ENCODE measurements around the gene B3GAT3. TPM values are rescaled to one million over a fixed set of nuclear protein-coding genes. Genes with fewer than 3 reads are reported as not detected.
"Not testable (repeated sequence)": the region's sequence is repeated elsewhere in the genome, so short reads cannot be mapped to it uniquely, and the experiment has no call there.

The B3GAT3 gene
- total RNA-seq, 1 experiment from 2014 or later, result 52.3 TPM

GRCh38 chr11:62570903-62571302 lies 50.9 kb downstream of the B3GAT3 start:
- DNase-seq (ENCODE audit: low read depth); in situ Hi-C loops (cut with HindIII; ENCODE audit: low pct_unique_long_range_greater_than_20kb, low sequenced_read_pairs): not testable (repeated sequence)

- DNase-seq (ENCODE audit: low read depth), result no peak
- in situ Hi-C loops (cut with HindIII; ENCODE audit: low pct_unique_long_range_greater_than_20kb, low sequenced_read_pairs), result no loop called here
Observed at GRCh38 chr11:62569611-62570010, 52.2 kb downstream of the B3GAT3 start.

- no peak for DNase-seq (ENCODE audit: low read depth)
- in situ Hi-C loops (cut with HindIII; ENCODE audit: low pct_unique_long_range_greater_than_20kb, low sequenced_read_pairs), result no loop called here
Observed at GRCh38 chr11:62567018-62567633, 54.7 kb downstream of the B3GAT3 start.

GRCh38 chr11:62566247-62566646 lies 55.5 kb downstream of the B3GAT3 start:
- DNase-seq (ENCODE audit: low read depth), result no peak
- in situ Hi-C loops (cut with HindIII; ENCODE audit: low pct_unique_long_range_greater_than_20kb, low sequenced_read_pairs), result no loop called here

Other genes starting within 250 kb of the B3GAT3 start
- gene SCGB1A1, start 203.0 kb downstream of the B3GAT3 start, total RNA-seq (2014; rRNA removed; shearing (Covaris generic); ENCODE audit: low replicate concordance), result not detected in 2 replicates
- 141 and 188 TPM in 2 replicates for gene AHNAK, start 75.2 kb downstream of the B3GAT3 start, total RNA-seq (2014; rRNA removed; shearing (Covaris generic); ENCODE audit: low replicate concordance)
- 2,603 and 2,794 TPM in 2 replicates for gene EEF1G, start 48.1 kb downstream of the B3GAT3 start, total RNA-seq (2014; rRNA removed; shearing (Covaris generic); ENCODE audit: low replicate concordance)
- 11.7 and 14.2 TPM in 2 replicates for gene TUT1, start 30.5 kb downstream of the B3GAT3 start, total RNA-seq (2014; rRNA removed; shearing (Covaris generic); ENCODE audit: low replicate concordance)
- 87.5 and 107 TPM in 2 replicates for gene MTA2, start 20.1 kb downstream of the B3GAT3 start, total RNA-seq (2014; rRNA removed; shearing (Covaris generic); ENCODE audit: low replicate concordance)
- gene EML3, start 9.2 kb downstream of the B3GAT3 start, total RNA-seq (2014; rRNA removed; shearing (Covaris generic); ENCODE audit: low replicate concordance), result 16.1 and 19.3 TPM in 2 replicates
- gene ROM1, start 8.7 kb downstream of the B3GAT3 start, total RNA-seq (2014; rRNA removed; shearing (Covaris generic); ENCODE audit: low replicate concordance), result 4.5 and 7.4 TPM in 2 replicates
- 434 and 492 TPM in 2 replicates for gene GANAB, start 24.6 kb upstream of the B3GAT3 start, total RNA-seq (2014; rRNA removed; shearing (Covaris generic); ENCODE audit: low replicate concordance)
- gene INTS5, start 31.3 kb upstream of the B3GAT3 start, total RNA-seq (2014; rRNA removed; shearing (Covaris generic); ENCODE audit: low replicate concordance), result 7.6 and 14.5 TPM in 2 replicates
- gene C11orf98, start 43.2 kb upstream of the B3GAT3 start, total RNA-seq (2014; rRNA removed; shearing (Covaris generic); ENCODE audit: low replicate concordance), result 48.1 and 59.2 TPM in 2 replicates
- 0.09 and 6.4 TPM in 2 replicates for gene CSKMT, start 43.3 kb upstream of the B3GAT3 start, total RNA-seq (2014; rRNA removed; shearing (Covaris generic); ENCODE audit: low replicate concordance)
- 18.2 and 25.6 TPM in 2 replicates for gene UQCC3, start 49.7 kb upstream of the B3GAT3 start, total RNA-seq (2014; rRNA removed; shearing (Covaris generic); ENCODE audit: low replicate concordance)
- gene LBHD1, start 50.3 kb upstream of the B3GAT3 start, total RNA-seq (2014; rRNA removed; shearing (Covaris generic); ENCODE audit: low replicate concordance), result 1.9 and 3.2 TPM in 2 replicates
- 81.8 and 106 TPM in 2 replicates for gene UBXN1, start 57.1 kb upstream of the B3GAT3 start, total RNA-seq (2014; rRNA removed; shearing (Covaris generic); ENCODE audit: low replicate concordance)
- gene LRRN4CL, start 67.5 kb upstream of the B3GAT3 start, total RNA-seq (2014; rRNA removed; shearing (Covaris generic); ENCODE audit: low replicate concordance), result not detected in 2 replicates
- gene BSCL2, start 85.4 kb upstream of the B3GAT3 start, total RNA-seq (2014; rRNA removed; shearing (Covaris generic); ENCODE audit: low replicate concordance), result 37.5 and 55.8 TPM in 2 replicates
- not detected in 2 replicates for gene GNG3, start 85.7 kb upstream of the B3GAT3 start, total RNA-seq (2014; rRNA removed; shearing (Covaris generic); ENCODE audit: low replicate concordance)
- gene HNRNPUL2, start 105.5 kb upstream of the B3GAT3 start, total RNA-seq (2014; rRNA removed; shearing (Covaris generic); ENCODE audit: low replicate concordance), result 4.4 and 4.8 TPM in 2 replicates
- gene TTC9C, start 106.5 kb upstream of the B3GAT3 start, total RNA-seq (2014; rRNA removed; shearing (Covaris generic); ENCODE audit: low replicate concordance), result 30.9 and 37.2 TPM in 2 replicates
- 4.6 and 14.9 TPM in 2 replicates for gene ZBTB3, start 132.2 kb upstream of the B3GAT3 start, total RNA-seq (2014; rRNA removed; shearing (Covaris generic); ENCODE audit: low replicate concordance)
- 75.4 and 80.0 TPM in 2 replicates for gene POLR2G, start 139.6 kb upstream of the B3GAT3 start, total RNA-seq (2014; rRNA removed; shearing (Covaris generic); ENCODE audit: low replicate concordance)
- 12.9 and 14.6 TPM in 2 replicates for gene TAF6L, start 149.4 kb upstream of the B3GAT3 start, total RNA-seq (2014; rRNA removed; shearing (Covaris generic); ENCODE audit: low replicate concordance)
- gene TMEM179B, start 165.4 kb upstream of the B3GAT3 start, total RNA-seq (2014; rRNA removed; shearing (Covaris generic); ENCODE audit: low replicate concordance), result 14.9 and 33.8 TPM in 2 replicates
- 42.0 and 58.7 TPM in 2 replicates for gene TMEM223, start 170.0 kb upstream of the B3GAT3 start, total RNA-seq (2014; rRNA removed; shearing (Covaris generic); ENCODE audit: low replicate concordance)
- gene NXF1, start 183.5 kb upstream of the B3GAT3 start, total RNA-seq (2014; rRNA removed; shearing (Covaris generic); ENCODE audit: low replicate concordance), result 1.5 and 6.3 TPM in 2 replicates
- gene STX5, start 210.1 kb upstream of the B3GAT3 start, total RNA-seq (2014; rRNA removed; shearing (Covaris generic); ENCODE audit: low replicate concordance), result 29.6 and 39.5 TPM in 2 replicates
- not detected in 2 replicates for gene TEX54, start 210.9 kb upstream of the B3GAT3 start, total RNA-seq (2014; rRNA removed; shearing (Covaris generic); ENCODE audit: low replicate concordance)
- 82.0 and 102 TPM in 2 replicates for gene WDR74, start 217.6 kb upstream of the B3GAT3 start, total RNA-seq (2014; rRNA removed; shearing (Covaris generic); ENCODE audit: low replicate concordance)

All from Caki2 (cell line).